IPS-18a (cell line): ENCODE results near the gene YIPF1.
A peak's percentile ranks its signal among the peaks of the same experiment; 100 is the strongest.
"Not testable (repeated sequence)": the region's sequence is repeated elsewhere in the genome, so short reads cannot be mapped to it uniquely, and the experiment has no call there.

Experiments
- H3K27ac ChIP-seq: one replicate; pipeline ENCODE4 v1.5.1; 2013; ENCODE audit warnings: low read length
- H3K27me3 ChIP-seq: one replicate; pipeline ENCODE4 v1.6.1; 2013; ENCODE audit warnings: mild to moderate bottlenecking, low read length; ENCODE audit not compliant: control insufficient read depth, insufficient read depth
- H3K36me3 ChIP-seq: one replicate; pipeline ENCODE4 v1.6.1; 2013; ENCODE audit warnings: low read depth, low read length; ENCODE audit not compliant: control insufficient read depth
- H3K4me1 ChIP-seq: one replicate; pipeline ENCODE4 v1.6.1; 2013; ENCODE audit warnings: low read depth, low read length; ENCODE audit not compliant: control insufficient read depth
- H3K4me3 ChIP-seq: one replicate; pipeline ENCODE4 v1.5.1; 2013; ENCODE audit warnings: low read length
- H3K9ac ChIP-seq: one replicate; pipeline ENCODE4 v1.6.1; 2013; ENCODE audit warnings: mild to moderate bottlenecking, low read length, moderate library complexity
- H3K9me3 ChIP-seq: one replicate; pipeline ENCODE4 v1.6.1; 2013; ENCODE audit warnings: low read depth, low read length; ENCODE audit not compliant: control insufficient read depth

Gene YIPF1

DNA sequence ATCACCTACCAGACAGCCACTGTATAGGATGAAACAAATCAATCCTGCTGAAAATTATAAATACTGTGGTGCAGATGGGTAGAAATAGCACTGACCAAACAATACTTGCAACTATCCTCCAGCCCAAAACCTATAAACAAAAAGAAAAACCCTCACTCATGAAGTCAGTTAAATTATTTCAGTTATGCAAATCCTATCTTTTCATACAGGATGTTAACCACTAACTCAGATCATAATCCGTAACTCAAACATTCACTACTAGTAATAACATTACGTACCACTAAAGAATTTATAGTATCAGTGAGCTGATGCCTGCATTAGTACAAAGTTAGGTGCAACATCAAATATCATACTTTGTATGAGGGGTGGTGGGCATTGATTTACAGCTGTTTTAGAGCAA is 54.1 kb downstream of the YIPF1 start:
- no peak overlapping the region for H3K4me3 ChIP-seq
- no peaks in the 10 kb centered on the region for H3K9me3 ChIP-seq
- H3K27me3 ChIP-seq, result no peaks in the 10 kb centered on the region
- peaks cover 12% of the 10 kb centered on the region for H3K36me3 ChIP-seq
- no peak overlapping the region for H3K27ac ChIP-seq
- H3K9ac ChIP-seq, result no peak overlapping the region
- no peaks in the 10 kb centered on the region for H3K4me1 ChIP-seq

GRCh38 chr1:53834776-53835175 is 54.8 kb downstream of the YIPF1 start:
- H3K4me3 ChIP-seq, result no peak overlapping the region
- no peaks in the 10 kb centered on the region for H3K27me3 ChIP-seq
- H3K9me3 ChIP-seq, result no peaks in the 10 kb centered on the region
- H3K27ac ChIP-seq, result no peak overlapping the region
- no peak overlapping the region for H3K9ac ChIP-seq
- no peaks in the 10 kb centered on the region for H3K4me1 ChIP-seq
- H3K36me3 ChIP-seq, result peaks cover 12% of the 10 kb centered on the region

GRCh38 chr1:53833393-53833792 is 56.2 kb downstream of the YIPF1 start:
- Histone ChIP-seq H3K4me3 (no peak overlapping the region), H3K4me1 (no peaks in the 10 kb centered on the region), H3K36me3 (peaks cover 23% of the 10 kb centered on the region), H3K9me3 (no peaks in the 10 kb centered on the region), H3K27ac (no peak overlapping the region), H3K27me3 (no peaks in the 10 kb centered on the region), H3K9ac (no peak overlapping the region)

GRCh38 chr1:53826367-53826766 is 63.2 kb downstream of the YIPF1 start:
- Histone ChIP-seq H3K4me1 (no peaks in the 10 kb centered on the region), H3K9ac (no peak overlapping the region), H3K27me3 (no peaks in the 10 kb centered on the region), H3K27ac (no peak overlapping the region), H3K4me3 (no peak overlapping the region), H3K36me3 (peaks cover 60% of the 10 kb centered on the region), H3K9me3 (no peaks in the 10 kb centered on the region)

DNA sequence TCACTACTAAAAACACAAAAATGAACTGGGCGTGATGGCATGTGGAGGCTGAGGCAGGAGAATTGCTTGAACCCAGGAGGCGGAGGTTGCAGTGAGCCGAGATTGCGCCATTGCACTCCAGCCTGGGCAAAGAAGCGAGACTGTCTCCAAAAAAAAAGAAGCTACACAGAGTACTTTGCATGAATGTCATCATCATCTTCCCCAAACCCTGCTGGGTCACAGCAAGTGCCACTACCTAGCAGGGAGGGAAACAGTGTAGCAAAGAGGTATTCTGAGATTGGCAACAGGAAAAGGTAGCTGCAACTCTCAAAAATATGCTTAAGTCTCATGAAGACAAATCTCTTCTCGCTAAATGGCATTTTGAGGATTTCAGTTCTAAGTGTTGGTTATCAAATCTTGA is 64.3 kb downstream of the YIPF1 start:
- Histone ChIP-seq H3K4me3 (no peak overlapping the region), H3K9me3 (no peaks in the 10 kb centered on the region), H3K27ac (no peak overlapping the region), H3K27me3 (no peaks in the 10 kb centered on the region), H3K9ac (no peak overlapping the region), H3K4me1 (no peaks in the 10 kb centered on the region), H3K36me3 (peaks cover 63% of the 10 kb centered on the region)

GRCh38 chr1:53822931-53823330 is 66.7 kb downstream of the YIPF1 start:
- Histone ChIP-seq H3K9me3 (no peaks in the 10 kb centered on the region), H3K27ac (no peak overlapping the region), H3K36me3 (peaks cover 68% of the 10 kb centered on the region), H3K27me3 (no peaks in the 10 kb centered on the region), H3K9ac (no peak overlapping the region), H3K4me3 (no peak overlapping the region), H3K4me1 (no peaks in the 10 kb centered on the region)

DNA sequence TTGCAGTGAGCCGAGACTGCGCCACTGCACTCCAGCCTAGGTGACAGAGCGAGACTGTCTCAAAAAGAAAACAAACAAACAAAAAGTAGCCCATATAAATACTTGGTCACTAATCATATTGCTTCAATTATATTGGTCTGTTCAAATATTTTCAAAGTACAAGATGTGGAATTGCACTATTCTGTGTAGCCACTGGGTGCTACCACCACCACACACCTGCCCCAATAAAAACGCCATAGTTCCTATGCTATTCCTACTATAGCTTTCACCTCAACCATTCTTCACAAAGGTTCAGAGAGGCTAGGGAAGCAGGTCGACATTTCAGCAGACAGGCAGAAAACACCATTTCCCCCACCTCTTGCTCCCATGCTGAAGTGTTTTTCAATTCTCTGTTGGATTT is 68.2 kb downstream of the YIPF1 start:
- Histone ChIP-seq H3K27me3 (no peaks in the 10 kb centered on the region), H3K4me3 (no peak overlapping the region), H3K27ac (no peak overlapping the region), H3K9ac (no peak overlapping the region), H3K4me1 (no peaks in the 10 kb centered on the region), H3K36me3 (peaks cover 67% of the 10 kb centered on the region), H3K9me3 (no peaks in the 10 kb centered on the region)

DNA sequence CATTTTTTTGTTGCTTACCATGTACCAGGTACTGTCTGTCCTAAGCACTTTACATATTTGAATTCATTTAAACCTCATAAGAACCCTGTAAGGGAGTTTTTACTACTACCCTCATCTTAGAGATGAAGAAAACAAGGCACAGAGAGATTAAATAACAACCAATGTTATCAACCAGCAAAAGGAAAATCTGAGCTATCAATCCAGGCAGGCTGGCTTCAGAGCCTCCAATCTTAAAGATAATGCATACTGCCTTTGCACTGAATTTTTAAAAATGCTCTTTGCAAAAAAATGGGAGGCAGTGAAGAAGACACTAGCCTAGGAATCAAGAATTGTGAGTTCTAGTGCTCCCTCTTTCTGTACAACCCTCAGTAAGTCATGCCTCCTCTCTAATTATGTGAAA is 70.2 kb downstream of the YIPF1 start:
- Histone ChIP-seq H3K27ac (no peak overlapping the region), H3K9me3 (no peaks in the 10 kb centered on the region), H3K36me3 (peaks cover 48% of the 10 kb centered on the region), H3K27me3 (no peaks in the 10 kb centered on the region), H3K4me3 (no peak overlapping the region), H3K9ac (no peak overlapping the region), H3K4me1 (no peaks in the 10 kb centered on the region)

DNA sequence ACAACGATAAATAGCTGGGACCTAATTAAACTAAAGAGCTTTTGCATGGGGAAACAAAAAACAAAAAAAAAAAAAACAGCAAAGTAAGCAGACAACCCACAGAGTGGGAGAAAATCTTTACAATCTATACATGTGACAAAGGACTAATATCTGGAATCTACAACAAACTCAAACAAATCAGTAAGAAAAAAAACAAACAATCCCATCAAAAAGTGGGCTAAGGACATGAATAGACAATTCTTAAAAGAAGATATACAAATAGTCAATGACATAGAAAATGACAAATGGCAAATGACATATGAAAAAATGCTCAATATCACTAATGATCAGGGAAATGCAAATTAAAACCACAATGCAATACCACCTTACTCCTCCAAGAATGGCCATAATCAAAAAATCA is 73.0 kb downstream of the YIPF1 start:
- H3K36me3 ChIP-seq, result peaks cover 33% of the 10 kb centered on the region
- not testable (repeated sequence) for H3K4me3 ChIP-seq

DNA sequence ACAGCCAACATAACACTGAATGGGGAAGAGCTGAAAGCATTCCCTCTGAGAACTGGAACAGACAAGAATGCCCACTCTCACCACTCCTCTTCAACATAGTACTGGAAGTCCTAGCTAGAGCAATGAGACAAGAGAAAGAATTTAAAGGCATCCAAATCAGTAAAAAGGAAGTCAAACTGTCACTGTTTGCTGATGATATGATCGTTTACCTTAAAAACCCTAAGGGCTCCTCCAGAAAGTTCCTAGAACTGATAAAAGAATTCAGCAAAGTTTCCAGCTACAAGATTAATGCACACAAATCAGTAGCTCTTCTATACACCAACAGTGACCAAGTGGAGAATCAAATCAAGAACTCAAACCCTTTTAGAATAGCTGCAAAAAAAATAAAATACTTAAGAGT is 74.1 kb downstream of the YIPF1 start:
- peaks cover 28% of the 10 kb centered on the region for H3K36me3 ChIP-seq
- not testable (repeated sequence) for H3K27me3 ChIP-seq, H3K9ac ChIP-seq, H3K4me1 ChIP-seq, H3K4me3 ChIP-seq, H3K9me3 ChIP-seq, H3K27ac ChIP-seq

More for the DNA sequence above, 73.0 kb downstream of the YIPF1 start:
- H3K27me3 ChIP-seq, H3K4me1 ChIP-seq, H3K9me3 ChIP-seq, H3K27ac ChIP-seq, H3K9ac ChIP-seq: not testable (repeated sequence)

GRCh38 chr1:53811414-53811851 is 78.2 kb downstream of the YIPF1 start:
- Histone ChIP-seq H3K27me3 (no peaks in the 10 kb centered on the region), H3K9ac (no peak overlapping the region), H3K9me3 (no peaks in the 10 kb centered on the region), H3K4me1 (peaks cover 10% of the 10 kb centered on the region), H3K4me3 (no peak overlapping the region), H3K27ac (peak overlapping the region; percentile 64), H3K36me3 (peaks cover 33% of the 10 kb centered on the region)

- Histone ChIP-seq H3K9me3 (no peaks in the 10 kb centered on the region), H3K9ac (no peak overlapping the region), H3K4me1 (peaks cover 10% of the 10 kb centered on the region), H3K36me3 (peaks cover 39% of the 10 kb centered on the region), H3K27ac (no peak overlapping the region), H3K4me3 (no peak overlapping the region), H3K27me3 (no peaks in the 10 kb centered on the region)
Measured at GRCh38 chr1:53810497-53810896, 79.1 kb downstream of the YIPF1 start.
